Osteocyte (in vitro differentiated cells): Measurements from ENCODE around the gene TBC1D19. TPM values are rescaled to one million over a fixed set of nuclear protein-coding genes. Genes with fewer than 3 reads are reported as not detected.
"Not testable (repeated sequence)": the region's sequence is repeated elsewhere in the genome, so short reads cannot be mapped to it uniquely, and the experiment has no call there.

Experiments
- DNase-seq: peaks from one replicate; pipeline ENCODE4 v3.0.0; 2021; ENCODE audit warnings: mixed read lengths; ENCODE audit not compliant: unreplicated experiment; ENCODE audit errors: extremely low spot score
- H3K27ac Mint-ChIP-seq: one replicate; pipeline ENCODE4 v1.8.0; 2021; ENCODE audit warnings: mild to moderate bottlenecking, mixed read lengths; ENCODE audit not compliant: unreplicated experiment
- H3K27me3 Mint-ChIP-seq: one replicate; pipeline ENCODE4 v1.8.0; 2021; ENCODE audit warnings: mixed read lengths; ENCODE audit not compliant: unreplicated experiment
- H3K36me3 Mint-ChIP-seq: one replicate; pipeline ENCODE4 v1.8.0; 2021; ENCODE audit warnings: mixed read lengths; ENCODE audit not compliant: unreplicated experiment
- H3K4me1 Mint-ChIP-seq: one replicate; pipeline ENCODE4 v1.8.0; 2021; ENCODE audit warnings: mixed read lengths; ENCODE audit not compliant: unreplicated experiment
- H3K4me3 Mint-ChIP-seq: one replicate; pipeline ENCODE4 v1.8.0; 2021; ENCODE audit warnings: mild to moderate bottlenecking, moderate library complexity, mixed read lengths; ENCODE audit not compliant: unreplicated experiment
- H3K9me3 Mint-ChIP-seq: one replicate; pipeline ENCODE4 v1.8.0; 2021; ENCODE audit warnings: mixed read lengths; ENCODE audit not compliant: unreplicated experiment
- total RNA-seq: library from RNA; stranded (reverse); gene quantifications from 2 replicates; pipeline ENCODE4 v1.2.1, GENCODE V29; 2021
- TF ChIP-seq, protein P1 (sequence below): fragments of 200-600 bp; sonication (generic); IDR thresholded peaks from 2 replicates; pipeline ENCODE4 v1.5.0; 2021; ENCODE audit warnings: antibody characterized with exemption, mild to moderate bottlenecking, moderate library complexity

The TBC1D19 gene
- total RNA-seq, 1 donor from 2014 or later, result 13.5 TPM

DNA sequence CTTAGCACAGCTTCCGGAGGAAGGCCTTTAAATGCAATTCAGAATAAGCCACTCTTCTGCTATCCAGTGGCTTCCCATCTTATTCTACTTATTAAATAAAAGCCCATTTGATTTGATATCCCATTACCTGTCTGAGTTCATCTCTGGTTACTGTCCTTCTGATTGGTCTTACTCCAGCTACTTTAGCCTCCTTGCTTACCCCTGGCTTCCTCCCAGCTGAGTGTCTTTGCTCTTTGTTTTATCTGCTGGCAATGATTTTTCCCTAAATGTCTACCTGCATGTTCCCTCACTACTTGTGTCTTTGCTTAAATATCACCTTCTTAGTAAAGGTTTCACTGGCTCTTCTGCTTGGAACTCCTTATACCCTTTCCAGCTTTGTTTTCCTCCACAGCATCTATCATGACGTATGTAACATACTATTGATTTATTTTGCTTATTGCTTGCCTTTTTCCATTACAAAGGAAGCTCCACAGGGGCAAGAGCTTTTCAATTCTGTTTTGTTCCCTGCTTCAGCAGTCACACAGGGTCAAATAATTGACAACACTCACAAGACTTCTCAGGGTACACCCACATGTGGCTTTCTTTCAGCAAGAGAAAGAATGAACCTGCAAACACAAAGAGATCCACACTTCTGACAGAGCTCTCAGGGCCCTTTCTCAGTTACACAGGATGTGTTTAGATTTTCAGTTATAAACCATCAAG is 63.8 kb downstream of the TBC1D19 start:
- no peak for DNase-seq
- Mint-ChIP-seq H3K27ac (no peak overlapping the region), H3K9me3 (peaks cover 19% of the 10 kb centered on the region), H3K27me3 (no peaks in the 10 kb centered on the region), H3K4me3 (no peak overlapping the region), H3K4me1 (no peaks in the 10 kb centered on the region), H3K36me3 (peaks cover 46% of the 10 kb centered on the region)
- TF ChIP-seq, protein P1, sequence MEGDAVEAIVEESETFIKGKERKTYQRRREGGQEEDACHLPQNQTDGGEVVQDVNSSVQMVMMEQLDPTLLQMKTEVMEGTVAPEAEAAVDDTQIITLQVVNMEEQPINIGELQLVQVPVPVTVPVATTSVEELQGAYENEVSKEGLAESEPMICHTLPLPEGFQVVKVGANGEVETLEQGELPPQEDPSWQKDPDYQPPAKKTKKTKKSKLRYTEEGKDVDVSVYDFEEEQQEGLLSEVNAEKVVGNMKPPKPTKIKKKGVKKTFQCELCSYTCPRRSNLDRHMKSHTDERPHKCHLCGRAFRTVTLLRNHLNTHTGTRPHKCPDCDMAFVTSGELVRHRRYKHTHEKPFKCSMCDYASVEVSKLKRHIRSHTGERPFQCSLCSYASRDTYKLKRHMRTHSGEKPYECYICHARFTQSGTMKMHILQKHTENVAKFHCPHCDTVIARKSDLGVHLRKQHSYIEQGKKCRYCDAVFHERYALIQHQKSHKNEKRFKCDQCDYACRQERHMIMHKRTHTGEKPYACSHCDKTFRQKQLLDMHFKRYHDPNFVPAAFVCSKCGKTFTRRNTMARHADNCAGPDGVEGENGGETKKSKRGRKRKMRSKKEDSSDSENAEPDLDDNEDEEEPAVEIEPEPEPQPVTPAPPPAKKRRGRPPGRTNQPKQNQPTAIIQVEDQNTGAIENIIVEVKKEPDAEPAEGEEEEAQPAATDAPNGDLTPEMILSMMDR, result no peak

DNA sequence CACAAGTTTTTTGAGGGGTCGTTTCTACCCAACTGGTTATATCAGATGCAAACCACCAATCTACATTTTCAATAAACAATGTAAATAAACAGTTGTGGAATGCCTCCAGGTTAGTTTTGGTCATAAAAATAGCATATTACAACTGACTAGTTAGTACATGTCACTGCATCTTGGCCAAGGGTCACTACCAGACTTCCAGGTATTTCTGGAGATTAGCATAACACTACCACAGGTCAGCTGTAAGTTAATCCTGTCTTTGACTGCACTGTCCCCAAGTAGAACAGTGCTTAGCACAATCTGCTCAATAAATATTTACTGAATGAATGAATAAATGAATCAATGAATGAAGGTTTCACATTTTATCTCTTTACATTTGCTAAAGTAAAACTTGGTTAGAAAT is 64.4 kb downstream of the TBC1D19 start:
- Mint-ChIP-seq H3K4me1 (no peaks in the 10 kb centered on the region), H3K4me3 (no peak overlapping the region), H3K27me3 (no peaks in the 10 kb centered on the region), H3K36me3 (peaks cover 45% of the 10 kb centered on the region), H3K9me3 (peaks cover 24% of the 10 kb centered on the region), H3K27ac (no peak overlapping the region)
- TF ChIP-seq, protein P1, result no peak
- no peak for DNase-seq

GRCh38 chr4:26660261-26660660 is 76.4 kb downstream of the TBC1D19 start:
- Mint-ChIP-seq H3K4me1 (peaks cover 2% of the 10 kb centered on the region), H3K36me3 (peaks cover 38% of the 10 kb centered on the region), H3K27me3 (no peaks in the 10 kb centered on the region), H3K4me3 (no peak overlapping the region), H3K9me3 (peaks cover 3% of the 10 kb centered on the region), H3K27ac (no peak overlapping the region)
- TF ChIP-seq, protein P1, result no peak
- DNase-seq, result no peak

GRCh38 chr4:26663888-26664287 is 80.0 kb downstream of the TBC1D19 start:
- TF ChIP-seq, protein P1, result no peak

GRCh38 chr4:26670903-26671537 is 87.1 kb downstream of the TBC1D19 start:
- TF ChIP-seq, protein P1, result no peak
- no peaks in the 10 kb centered on the region for H3K9me3 Mint-ChIP-seq
- no peak for DNase-seq
- peaks cover 1% of the 10 kb centered on the region for H3K4me1 Mint-ChIP-seq
- H3K36me3 Mint-ChIP-seq, result peaks cover 18% of the 10 kb centered on the region
- no peaks in the 10 kb centered on the region for H3K27me3 Mint-ChIP-seq
- no peak overlapping the region for H3K27ac Mint-ChIP-seq
- H3K4me3 Mint-ChIP-seq, result no peak overlapping the region

More at GRCh38 chr4:26663888-26664287, 80.0 kb downstream of the TBC1D19 start:
- no peak overlapping the region for H3K27ac Mint-ChIP-seq
- H3K27me3 Mint-ChIP-seq, result no peaks in the 10 kb centered on the region
- no peaks in the 10 kb centered on the region for H3K9me3 Mint-ChIP-seq
- no peak overlapping the region for H3K4me3 Mint-ChIP-seq
- peaks cover 2% of the 10 kb centered on the region for H3K4me1 Mint-ChIP-seq
- H3K36me3 Mint-ChIP-seq, result peaks cover 36% of the 10 kb centered on the region
- DNase-seq, result no peak

DNA sequence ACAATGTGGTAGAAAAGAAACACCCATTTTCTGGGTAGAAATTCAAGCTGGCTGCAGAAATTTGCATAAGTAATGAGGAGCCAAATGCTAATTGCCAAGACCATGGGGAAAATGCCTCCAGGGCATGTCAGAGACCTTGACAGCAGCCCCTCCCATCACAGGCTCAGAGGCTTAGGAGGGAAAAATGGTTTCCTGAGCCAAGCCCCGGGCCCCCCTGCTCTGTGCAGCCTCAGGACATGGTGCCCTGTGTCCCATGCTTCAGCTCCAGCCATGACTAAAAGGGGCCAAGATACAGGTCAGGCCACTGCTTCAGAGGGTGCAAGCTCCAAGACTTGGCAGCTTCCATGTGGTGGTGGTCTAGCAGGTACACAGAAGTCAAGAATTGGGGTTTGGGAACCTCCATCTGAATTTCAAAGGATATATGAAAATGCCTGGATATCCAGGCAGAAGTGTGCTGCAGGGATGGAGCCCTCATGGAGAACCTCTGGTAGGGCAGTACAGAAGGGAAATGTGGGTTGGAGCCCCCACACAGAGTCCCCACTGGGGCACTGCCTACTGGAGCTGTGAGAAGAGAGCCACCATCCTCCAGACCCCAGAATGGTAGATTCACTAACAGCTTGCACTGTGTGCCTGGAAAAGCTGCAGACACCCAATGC is 95.3 kb downstream of the TBC1D19 start:
- Mint-ChIP-seq H3K9me3 (peaks cover 12% of the 10 kb centered on the region), H3K36me3 (peaks cover 54% of the 10 kb centered on the region)
- not testable (repeated sequence) for DNase-seq, H3K4me3 Mint-ChIP-seq, H3K4me1 Mint-ChIP-seq, H3K27me3 Mint-ChIP-seq, H3K27ac Mint-ChIP-seq
